Measurements from ENCODE around the gene OVOL2.

GRCh38 chr20:18014411-18014810 lies 43.3 kb downstream of the OVOL2 start:
- TF ChIP-seq CTCF (IDR thresholded peaks at IDR 0.05 in 4 of 5, conservative IDR thresholded peaks at IDR 0.05 in 1 of 5) (no peak), POLR2A (IDR thresholded peaks at IDR 0.05) (no peak)

Measured in gastrocnemius medialis (tissue), 4 donors.